A172 (cell line): ENCODE measurements around the gene BNC2. TPM values are rescaled to one million over a fixed set of nuclear protein-coding genes. Genes with fewer than 3 reads are reported as not detected.

Source experiments
- DNase-seq: peaks from one replicate; pipeline ENCODE4 v3.0.0-alpha.2; 2015; ENCODE audit warnings: low spot score
- total RNA-seq: library from RNA; depleted of rRNA; stranded (reverse); fragments of >200 nt; shearing (Covaris generic); gene quantifications from 2 replicates; pipeline ENCODE4 v1.2.3, GENCODE V29; 2014

BNC2 gene
- total RNA-seq, 1 experiment from 2014 or later, result 9.9 TPM

GRCh38 chr9:16817514-16817913, 53.0 kb downstream of the BNC2 start:
- no peak for DNase-seq

GRCh38 chr9:16817002-16817401, 53.5 kb downstream of the BNC2 start:
- no peak for DNase-seq

GRCh38 chr9:16816011-16816410, 54.5 kb downstream of the BNC2 start:
- no peak for DNase-seq

- no peak for DNase-seq
Observed at GRCh38 chr9:16815079-16815478, 55.4 kb downstream of the BNC2 start.

GRCh38 chr9:16813838-16814237, 56.6 kb downstream of the BNC2 start:
- no peak for DNase-seq

- no peak for DNase-seq
Observed at GRCh38 chr9:16811987-16812685, 58.3 kb downstream of the BNC2 start.

- DNase-seq, result no peak
Observed at GRCh38 chr9:16809912-16810610, 60.4 kb downstream of the BNC2 start.

GRCh38 chr9:16806674-16807073, 63.8 kb downstream of the BNC2 start:
- DNase-seq, result no peak

GRCh38 chr9:16803648-16804047, 66.8 kb downstream of the BNC2 start:
- DNase-seq, result no peak

GRCh38 chr9:16801871-16802466, 68.5 kb downstream of the BNC2 start:
- no peak for DNase-seq

GRCh38 chr9:16796304-16796825, 74.1 kb downstream of the BNC2 start:
- no peak for DNase-seq

- DNase-seq, result no peak
Observed at GRCh38 chr9:16794871-16795639, 75.4 kb downstream of the BNC2 start.

GRCh38 chr9:16794103-16794502, 76.4 kb downstream of the BNC2 start:
- DNase-seq, result no peak

GRCh38 chr9:16787724-16788123, 82.7 kb downstream of the BNC2 start:
- DNase-seq, result peak; percentile 13

GRCh38 chr9:16784002-16784401, 86.5 kb downstream of the BNC2 start:
- DNase-seq, result no peak

- DNase-seq, result no peak
Observed at GRCh38 chr9:16782490-16782889, 88.0 kb downstream of the BNC2 start.

GRCh38 chr9:16775330-16775729, 95.1 kb downstream of the BNC2 start:
- DNase-seq, result no peak

- DNase-seq, result no peak
Observed at GRCh38 chr9:16773617-16774016, 96.9 kb downstream of the BNC2 start.

- DNase-seq, result no peak
Observed at GRCh38 chr9:16773116-16773515, 97.4 kb downstream of the BNC2 start.

GRCh38 chr9:16771356-16771755, 99.1 kb downstream of the BNC2 start:
- no peak for DNase-seq

GRCh38 chr9:16769291-16769690, 101.2 kb downstream of the BNC2 start:
- no peak for DNase-seq

- DNase-seq, result no peak
Observed at GRCh38 chr9:16768816-16769215, 101.7 kb downstream of the BNC2 start.
